Measurements from ENCODE around the gene ANKRD13A. TPM values are rescaled to one million over a fixed set of nuclear protein-coding genes. Genes with fewer than 3 reads are reported as not detected.

ANKRD13A gene
- total and polyA plus RNA-seq, 2 donors (not counting 1 experiment from before 2014, with no cell fraction given), result 150 to 185 TPM

GRCh38 chr12:110068654-110069053 is 69.4 kb downstream of the ANKRD13A start:
- H3K27ac Mint-ChIP-seq, result no peak overlapping the region
- TF ChIP-seq EZH2 (IDR thresholded peaks at IDR 0.05; ENCODE audit: borderline replicate concordance, insufficient read depth, low read depth, low read length, poor library complexity, severe bottlenecking) (no peak), CTCF (IDR thresholded peaks at IDR 0.05) (no peak)
- Histone ChIP-seq H3K9me3 (ENCODE audit: control extremely low read depth in 1 of 3, control insufficient read depth in 2 of 3, insufficient read depth in 1 of 3, low read length in 2 of 3) (no peaks in the 10 kb centered on the region), H4K20me1 (ENCODE audit: control insufficient read depth, insufficient read depth, low read length, poor library complexity, severe bottlenecking) (no peaks in the 10 kb centered on the region), H3K4me2 (replicated peaks; ENCODE audit: low read depth, low read length, poor library complexity, severe bottlenecking) (no peak overlapping the region), H3K9ac (ENCODE audit: low read length) (no peak overlapping the region), H3K4me3 (ENCODE audit: control extremely low read depth in 1 of 5, extremely low read depth in 1 of 5, insufficient read depth in 1 of 5, low read depth in 2 of 5, low read length in 4 of 5) (no peak overlapping the region), H3K36me3 (replicated peaks in 1 of 2; ENCODE audit: control extremely low read depth in 1 of 2, control insufficient read depth in 1 of 2, extremely low read depth in 1 of 2, insufficient read depth in 2 of 2, low read length in 1 of 2) (no peaks in the 10 kb centered on the region), H3K27me3 (replicated peaks in 1 of 4; ENCODE audit: control extremely low read depth in 1 of 4, control insufficient read depth in 3 of 4, insufficient read depth in 4 of 4, low read length in 3 of 4) (no peaks in the 10 kb centered on the region), H2AFZ (ENCODE audit: insufficient read depth, low read depth, low read length, poor library complexity, severe bottlenecking) (no peak overlapping the region), H3K4me1 (ENCODE audit: control insufficient read depth in 2 of 2, insufficient read depth in 2 of 2, low read length in 2 of 2) (peaks cover 8 to 10% of the 10 kb centered on the region in 2 donors), H3K79me2 (ENCODE audit: control insufficient read depth, insufficient read depth, low read length) (no peaks in the 10 kb centered on the region), H3K27ac (ENCODE audit: low read length in 2 of 2) (no peak overlapping the region)
- H3K27me3 Mint-ChIP-seq, result no peaks in the 10 kb centered on the region
- peaks cover 10% of the 10 kb centered on the region for H3K4me1 Mint-ChIP-seq
- no peak for ATAC-seq (ENCODE audit: low read depth)
- ChIA-PET CTCF (no interaction called here), POLR2A (no interaction called here)
- intact Hi-C loops (cut with micrococcal nuclease), result no loop called here
- H3K4me3 Mint-ChIP-seq, result no peak overlapping the region
- no peaks in the 10 kb centered on the region for H3K9me3 Mint-ChIP-seq (ENCODE audit: insufficient read depth)
- WGBS (ENCODE audit: insufficient coverage), result no CpG with 5 or more reads among the region's 2 CpGs
- DNase-seq, result no peak

- POLR2A ChIA-PET, result no interaction called here
- H3K27ac ChIP-seq (ENCODE audit: low read length in 2 of 2), result no peak overlapping the region
- DNase-seq (no peak), ATAC-seq (ENCODE audit: low read depth) (no peak)
- TF ChIP-seq EZH2 (IDR thresholded peaks at IDR 0.05; ENCODE audit: borderline replicate concordance, insufficient read depth, low read depth, low read length, poor library complexity, severe bottlenecking) (no peak), CTCF (IDR thresholded peaks at IDR 0.05) (no peak)
- H3K9me3 ChIP-seq (ENCODE audit: control extremely low read depth in 1 of 3, control insufficient read depth in 2 of 3, insufficient read depth in 1 of 3, low read length in 2 of 3), result no peaks in the 10 kb centered on the region
- H3K4me3 ChIP-seq (ENCODE audit: control extremely low read depth in 1 of 5, extremely low read depth in 1 of 5, insufficient read depth in 1 of 5, low read depth in 2 of 5, low read length in 4 of 5), result no peak overlapping the region
- H3K4me3 Mint-ChIP-seq, result no peak overlapping the region
- no peak overlapping the region for H3K4me2 ChIP-seq (replicated peaks; ENCODE audit: low read depth, low read length, poor library complexity, severe bottlenecking)
- H4K20me1 ChIP-seq (ENCODE audit: control insufficient read depth, insufficient read depth, low read length, poor library complexity, severe bottlenecking), result no peaks in the 10 kb centered on the region
- CTCF ChIA-PET, result no interaction called here
- no peaks in the 10 kb centered on the region for H3K27me3 Mint-ChIP-seq
- H3K79me2 ChIP-seq (ENCODE audit: control insufficient read depth, insufficient read depth, low read length), result no peaks in the 10 kb centered on the region
- H3K9me3 Mint-ChIP-seq (ENCODE audit: insufficient read depth), result no peaks in the 10 kb centered on the region
- no peak overlapping the region for H2AFZ ChIP-seq (ENCODE audit: insufficient read depth, low read depth, low read length, poor library complexity, severe bottlenecking)
- intact Hi-C loops (cut with micrococcal nuclease), result no loop called here
- no peaks in the 10 kb centered on the region for H3K36me3 ChIP-seq (replicated peaks in 1 of 2; ENCODE audit: control extremely low read depth in 1 of 2, control insufficient read depth in 1 of 2, extremely low read depth in 1 of 2, insufficient read depth in 2 of 2, low read length in 1 of 2)
- no peaks in the 10 kb centered on the region for H3K27me3 ChIP-seq (replicated peaks in 1 of 4; ENCODE audit: control extremely low read depth in 1 of 4, control insufficient read depth in 3 of 4, insufficient read depth in 4 of 4, low read length in 3 of 4)
- H3K9ac ChIP-seq (ENCODE audit: low read length), result no peak overlapping the region
- H3K4me1 ChIP-seq (ENCODE audit: control insufficient read depth in 2 of 2, insufficient read depth in 2 of 2, low read length in 2 of 2), result peaks cover 10 to 12% of the 10 kb centered on the region in 2 donors
- no peak overlapping the region for H3K27ac Mint-ChIP-seq
- H3K4me1 Mint-ChIP-seq, result peaks cover 14% of the 10 kb centered on the region
These were observed 72.3 kb downstream of the ANKRD13A start for GRCh38 chr12:110071504-110071903.
